Common myeloid progenitor, CD34-positive (primary cell): ENCODE results near the gene BACH2.

ENCODE experiments used
- CTCF ChIA-PET: fragments of 350-600 bp; sonication (Branson Sonifier 250); formaldehyde crosslinking; loops from one replicate; lab custom pipeline; 2021; ENCODE audit warnings: antibody characterized with exemption; lab: Charles Lee
- POLR2A ChIA-PET: fragments of 350-600 bp; sonication (Branson Sonifier 250); formaldehyde crosslinking; loops from one replicate; lab custom pipeline; 2021; ENCODE audit warnings: antibody characterized with exemption; lab: Charles Lee
- DNase-seq, 3 donors: peaks; one replicate each; pipeline versions ENCODE4 v3.0.0 to v3.0.0-alpha.2; 2013
- H3K27ac ChIP-seq, 2 experiments: 1 replicate in 1 of 2; 2 replicates in 1 of 2; pipeline ENCODE4 v1.7.0; 2013; ENCODE audit warnings: inconsistent platforms in 2 of 2, low read length in 2 of 2, mild to moderate bottlenecking in 2 of 2, low read depth in 1 of 2, moderate library complexity in 1 of 2; ENCODE audit not compliant: severe bottlenecking in 2 of 2, insufficient read depth in 1 of 2, poor library complexity in 1 of 2
- H3K27me3 ChIP-seq, 5 experiments: replicated peaks in 2 of 5; 1 replicate in 3 of 5; 2 replicates in 2 of 5; pipeline versions ENCODE4 v1.6.1 to v1.7.0; 2013; ENCODE audit warnings: low read length in 4 of 5, mild to moderate bottlenecking in 2 of 5, moderate library complexity in 2 of 5, inconsistent platforms in 1 of 5; ENCODE audit not compliant: insufficient read depth in 5 of 5, control insufficient read depth in 4 of 5
- H3K36me3 ChIP-seq, 4 experiments: 1 replicate in 2 of 4; 2 replicates in 2 of 4; pipeline versions ENCODE4 v1.6.1 to v1.7.0; 2013; ENCODE audit warnings: low read length in 3 of 4, control low read depth in 1 of 4, mild to moderate bottlenecking in 1 of 4; ENCODE audit not compliant: control insufficient read depth in 4 of 4, insufficient read depth in 4 of 4
- H3K4me1 ChIP-seq, 4 experiments: 1 replicate in 3 of 4; 2 replicates in 1 of 4; pipeline versions ENCODE4 v1.6.1 to v1.7.1; 2013; ENCODE audit warnings: low read length in 3 of 4, mild to moderate bottlenecking in 3 of 4, control low read depth in 1 of 4, inconsistent platforms in 1 of 4, moderate library complexity in 1 of 4; ENCODE audit not compliant: control insufficient read depth in 4 of 4, insufficient read depth in 4 of 4; ENCODE audit errors: control extremely low read depth in 1 of 4
- H3K4me3 ChIP-seq, 7 experiments: 1 replicate in 4 of 7; 2 replicates in 3 of 7; pipeline versions ENCODE4 v1.5.1 to v1.7.0; 2013; ENCODE audit warnings: mild to moderate bottlenecking in 7 of 7, low read length in 6 of 7, moderate library complexity in 6 of 7, inconsistent platforms in 2 of 7, low read depth in 2 of 7, control low read depth in 1 of 7; ENCODE audit not compliant: insufficient read depth in 4 of 7, control insufficient read depth in 1 of 7; ENCODE audit errors: extremely low read depth in 1 of 7
- H3K9me3 ChIP-seq, 5 experiments: 1 replicate in 4 of 5; 2 replicates in 1 of 5; pipeline versions ENCODE4 v1.6.1 to v1.7.1; 2013; ENCODE audit warnings: low read length in 4 of 5, mild to moderate bottlenecking in 2 of 5, inconsistent platforms in 1 of 5, low read depth in 1 of 5, moderate library complexity in 1 of 5; ENCODE audit not compliant: control insufficient read depth in 4 of 5, insufficient read depth in 2 of 5; ENCODE audit errors: control extremely low read depth in 1 of 5
- WGBS: methylation state at CpG from one replicate; pipeline ENCODE4 v1.1.5; 2013; ENCODE audit not compliant: insufficient coverage; 5-methylcytosine and 5-hydroxymethylcytosine counted together

Gene BACH2

DNA sequence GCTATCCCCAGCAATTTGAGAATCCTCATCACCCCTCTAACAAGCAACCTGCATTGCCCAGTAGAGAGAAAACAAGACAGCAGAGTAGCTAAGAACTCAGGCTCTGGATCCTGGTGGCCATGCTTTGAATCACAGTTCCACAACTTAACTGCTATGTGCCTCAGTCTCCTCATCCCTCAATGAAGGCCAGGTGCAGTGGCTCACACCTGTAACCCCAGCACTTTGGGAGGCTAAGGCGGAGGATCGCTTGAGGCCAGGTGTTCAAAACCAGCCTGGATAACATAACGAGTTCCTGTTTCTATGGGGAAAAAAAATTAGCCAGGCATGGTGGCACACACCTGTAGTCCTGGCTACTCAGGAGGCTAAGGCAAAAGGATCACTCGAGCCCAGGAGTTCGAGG lies 23.7 kb downstream of the BACH2 start:
- no peak for DNase-seq
- POLR2A ChIA-PET = interaction anchor here (0.7 to 1.4 kb wide), 2 partner anchors 11 to 94 kb away, joined by 3 to 4 read pairs; no protein-coding TSS in a partner anchor
- no peak overlapping the region for H3K4me3 ChIP-seq
- H3K4me1 ChIP-seq = peaks cover 0 to 17% (median 4%) of the 10 kb centered on the region in 4 experiments
- no peaks in the 10 kb centered on the region for H3K36me3 ChIP-seq
- H3K9me3 ChIP-seq = no peaks in the 10 kb centered on the region
- H3K27me3 ChIP-seq = no peaks in the 10 kb centered on the region
- CTCF ChIA-PET = interaction anchor here (0.7 to 2.8 kb wide), 6 partner anchors 12 to 332 kb away, joined by 3 to 18 read pairs (median 4); partner anchors contain the start of gene BACH2
- no peak overlapping the region for H3K27ac ChIP-seq
- 98% methylated on average over 5 of the region's 5 CpGs for WGBS

DNA sequence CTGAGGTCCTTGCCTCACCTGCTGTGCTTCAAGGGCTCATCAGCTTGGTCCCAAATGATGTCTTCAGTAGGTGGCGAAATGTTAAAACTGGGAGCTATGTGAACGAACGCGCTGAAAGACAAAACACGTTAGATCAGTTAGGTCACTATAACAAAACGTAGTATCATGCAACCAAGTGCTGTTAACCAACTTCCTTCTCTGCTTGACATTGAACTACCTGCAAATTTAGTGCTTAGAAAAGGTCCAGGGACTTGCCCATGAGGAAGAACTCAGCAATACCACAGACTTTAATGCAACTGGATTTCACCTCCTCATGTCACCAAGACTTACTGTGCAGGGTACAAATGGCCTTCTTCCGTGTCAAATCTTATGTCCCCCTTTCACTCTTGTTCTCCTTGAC lies 24.8 kb downstream of the BACH2 start:
- ChIA-PET CTCF (interaction anchor here (0.9 to 2.8 kb wide), 4 partner anchors 12 to 94 kb away, joined by 3 to 18 read pairs (median 4); no protein-coding TSS in a partner anchor), POLR2A (no interaction called here)
- no peak overlapping the region for H3K4me3 ChIP-seq
- H3K27me3 ChIP-seq = no peaks in the 10 kb centered on the region
- H3K4me1 ChIP-seq = peaks cover 0 to 17% (median 4%) of the 10 kb centered on the region in 4 experiments
- H3K9me3 ChIP-seq = no peaks in the 10 kb centered on the region
- 30% methylated on average over 3 of the region's 7 CpGs for WGBS
- no peak overlapping the region for H3K27ac ChIP-seq
- no peaks in the 10 kb centered on the region for H3K36me3 ChIP-seq
- DNase-seq = peak in 2 of 3 donors; percentile 54 to 56

- Histone ChIP-seq H3K36me3 (peaks cover 0 to 2% (median 0%) of the 10 kb centered on the region in 4 experiments), H3K9me3 (no peaks in the 10 kb centered on the region), H3K4me1 (peaks cover 0 to 11% (median 4%) of the 10 kb centered on the region in 4 experiments), H3K4me3 (no peak overlapping the region), H3K27ac (no peak overlapping the region), H3K27me3 (no peaks in the 10 kb centered on the region)
- WGBS = 100% methylated on average over 1 of the region's 1 CpG
- ChIA-PET POLR2A (no interaction called here), CTCF (interaction anchor here (1.3 to 1.7 kb wide), 3 partner anchors 8 to 81 kb away, joined by 3 to 5 read pairs (median 3); no protein-coding TSS in a partner anchor)
- no peak for DNase-seq
Observed at GRCh38 chr6:90269334-90269733, 27.3 kb downstream of the BACH2 start.

DNA sequence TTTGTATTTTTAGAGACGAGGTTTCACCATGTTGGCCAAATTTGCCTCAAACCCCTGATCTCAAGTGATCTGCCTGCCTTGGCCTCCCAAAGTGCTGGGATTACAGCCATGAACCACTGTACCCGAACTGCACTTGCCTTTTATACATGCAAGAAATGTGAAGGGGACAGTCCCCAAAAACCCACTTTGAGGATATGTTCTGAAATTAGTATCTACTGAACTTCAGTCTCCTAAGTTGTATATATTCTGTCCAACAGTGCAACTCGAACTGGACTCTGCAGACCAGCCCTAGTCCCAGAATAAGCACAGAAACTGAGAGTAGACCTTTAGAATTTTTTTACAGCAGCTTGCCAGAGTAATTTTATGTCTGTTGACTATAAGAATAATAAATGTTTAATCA lies 28.5 kb downstream of the BACH2 start:
- WGBS = 100% methylated on average over 1 of the region's 3 CpGs
- no peak for DNase-seq
- peaks cover 0 to 2% (median 0%) of the 10 kb centered on the region in 4 experiments for H3K36me3 ChIP-seq
- POLR2A ChIA-PET = no interaction called here
- H3K4me1 ChIP-seq = peaks cover 0 to 10% (median 8%) of the 10 kb centered on the region in 4 experiments
- H3K4me3 ChIP-seq = no peak overlapping the region
- H3K27me3 ChIP-seq = no peaks in the 10 kb centered on the region
- no peak overlapping the region for H3K27ac ChIP-seq
- CTCF ChIA-PET = interaction anchor here (1.7 kb wide), 1 partner anchor 17 kb away, joined by 5 read pairs; no protein-coding TSS in a partner anchor
- no peaks in the 10 kb centered on the region for H3K9me3 ChIP-seq

GRCh38 chr6:90266905-90267621 lies 29.6 kb downstream of the BACH2 start:
- H3K27ac ChIP-seq = no peak overlapping the region
- H3K4me3 ChIP-seq = no peak overlapping the region
- H3K36me3 ChIP-seq = peaks cover 0 to 6% (median 0%) of the 10 kb centered on the region in 4 experiments
- CTCF ChIA-PET = no interaction called here
- no peaks in the 10 kb centered on the region for H3K9me3 ChIP-seq
- no peaks in the 10 kb centered on the region for H3K27me3 ChIP-seq
- peaks cover 0 to 9% (median 6%) of the 10 kb centered on the region in 4 experiments for H3K4me1 ChIP-seq
- WGBS = 98% methylated on average over 5 of the region's 6 CpGs
- DNase-seq = no peak
- POLR2A ChIA-PET = no interaction called here

GRCh38 chr6:90264561-90264960 lies 32.1 kb downstream of the BACH2 start:
- no CpG with 5 or more reads among the region's 2 CpGs for WGBS
- ChIA-PET CTCF (interaction anchor here (0.9 kb wide), 1 partner anchor 9 kb away, joined by 5 read pairs; no protein-coding TSS in a partner anchor), POLR2A (no interaction called here)
- no peak for DNase-seq
- Histone ChIP-seq H3K4me1 (peaks cover 0 to 8% (median 3%) of the 10 kb centered on the region in 4 experiments), H3K27ac (no peak overlapping the region), H3K4me3 (no peak overlapping the region), H3K27me3 (no peaks in the 10 kb centered on the region), H3K9me3 (peaks cover 0 to 2% (median 0%) of the 10 kb centered on the region in 5 experiments), H3K36me3 (peaks cover 0 to 6% (median under 1%) of the 10 kb centered on the region in 4 experiments)

GRCh38 chr6:90263633-90264032 lies 33.0 kb downstream of the BACH2 start:
- ChIA-PET POLR2A (no interaction called here), CTCF (interaction anchor here (0.8 to 1.3 kb wide), 2 partner anchors 10 to 323 kb away, joined by 3 to 5 read pairs; no protein-coding TSS in a partner anchor)
- peaks cover 0 to 6% (median under 1%) of the 10 kb centered on the region in 4 experiments for H3K36me3 ChIP-seq
- DNase-seq = peak in 2 of 3 donors; percentile 42 to 63
- no peaks in the 10 kb centered on the region for H3K27me3 ChIP-seq
- H3K9me3 ChIP-seq = peaks cover 0 to 2% (median 0%) of the 10 kb centered on the region in 5 experiments
- H3K4me3 ChIP-seq = no peak overlapping the region
- H3K27ac ChIP-seq = no peak overlapping the region
- peaks cover 0 to 8% (median 3%) of the 10 kb centered on the region in 4 experiments for H3K4me1 ChIP-seq
